Stimulated activated CD8-positive, alpha-beta memory T cell treated with anti-CD3 and anti-CD28 coated beads, Interleukin-7, amount 100 ng/mL, for 24 hours (primary cell): ENCODE measurements around the gene CREB3L2.

Experiments used
- DNase-seq: peaks from one replicate; pipeline ENCODE4 v3.0.0-alpha.2; 2020; ENCODE audit warnings: low read depth

CREB3L2 gene

GRCh38 chr7:138009350-138009653, 7.4 kb upstream of the CREB3L2 start:
- DNase-seq, result no peak

- no peak for DNase-seq
Measured at GRCh38 chr7:138008588-138009349, 6.9 kb upstream of the CREB3L2 start.

GRCh38 chr7:138008019-138008587, 6.2 kb upstream of the CREB3L2 start:
- no peak for DNase-seq

GRCh38 chr7:138006106-138006505, 4.2 kb upstream of the CREB3L2 start:
- no peak for DNase-seq

- DNase-seq, result no peak
Measured at GRCh38 chr7:138004936-138005335, 3.0 kb upstream of the CREB3L2 start.

GRCh38 chr7:138004046-138004445, 2.2 kb upstream of the CREB3L2 start:
- no peak for DNase-seq

- no peak for DNase-seq
Measured at GRCh38 chr7:138002828-138003189, 923 bp upstream of the CREB3L2 start.

- peak; percentile 89 for DNase-seq
Measured at GRCh38 chr7:138002096-138002827, 376 bp upstream of the CREB3L2 start.

- DNase-seq, result no peak
Measured at GRCh38 chr7:138000081-138000701, 1.7 kb downstream of the CREB3L2 start.

GRCh38 chr7:137999496-138000080, 2.3 kb downstream of the CREB3L2 start:
- no peak for DNase-seq

GRCh38 chr7:137998250-137998649, 3.6 kb downstream of the CREB3L2 start:
- no peak for DNase-seq

- no peak for DNase-seq
Measured at GRCh38 chr7:137996871-137997270, 5.0 kb downstream of the CREB3L2 start.

- DNase-seq, result no peak
Measured at GRCh38 chr7:137996386-137996851, 5.5 kb downstream of the CREB3L2 start.

- DNase-seq, result no peak
Measured at GRCh38 chr7:137994216-137994615, 7.7 kb downstream of the CREB3L2 start.

- no peak for DNase-seq
Measured at GRCh38 chr7:137993395-137993743, 8.5 kb downstream of the CREB3L2 start.

- DNase-seq, result no peak
Measured at GRCh38 chr7:137992550-137993394, 9.1 kb downstream of the CREB3L2 start.

- no peak for DNase-seq
Measured at GRCh38 chr7:137992104-137992549, 9.8 kb downstream of the CREB3L2 start.

- no peak for DNase-seq
Measured at GRCh38 chr7:137990251-137990941, 11.5 kb downstream of the CREB3L2 start.

GRCh38 chr7:137989590-137989989, 12.3 kb downstream of the CREB3L2 start:
- no peak for DNase-seq

GRCh38 chr7:137989094-137989493, 12.8 kb downstream of the CREB3L2 start:
- DNase-seq, result no peak

- no peak for DNase-seq
Measured at GRCh38 chr7:137987968-137988367, 13.9 kb downstream of the CREB3L2 start.
